Karpas-422 (cell line): ENCODE measurements around the gene GPR4. TPM values are rescaled to one million over a fixed set of nuclear protein-coding genes. Genes with fewer than 3 reads are reported as not detected.

Experiments used
- DNase-seq: peaks from one replicate; pipeline ENCODE4 v3.0.0-alpha.2; 2015
- H2AFZ ChIP-seq: fragments of 200-600 bp; sonication (generic); 2 replicates; pipeline ENCODE4 v1.6.1; 2014; ENCODE audit warnings: antibody characterized with exemption, low read length, mixed read lengths
- H3K27ac ChIP-seq: fragments of 200-600 bp; sonication (generic); 2 replicates; pipeline ENCODE4 v1.5.1; 2014; ENCODE audit warnings: mild to moderate bottlenecking, low read length, moderate library complexity
- H3K27me3 ChIP-seq: fragments of 200-600 bp; sonication (generic); 2 replicates; pipeline ENCODE4 v1.6.1; 2014; ENCODE audit warnings: low read length, mixed read lengths
- H3K36me3 ChIP-seq: fragments of 200-600 bp; sonication (generic); 2 replicates; pipeline ENCODE4 v1.6.1; 2014; ENCODE audit warnings: low read length, mixed read lengths; ENCODE audit not compliant: insufficient read depth
- H3K4me1 ChIP-seq: fragments of 200-600 bp; sonication (generic); 2 replicates; pipeline ENCODE4 v1.6.1; 2014; ENCODE audit warnings: mild to moderate bottlenecking, low read length, mixed read lengths
- H3K4me2 ChIP-seq: fragments of 200-600 bp; sonication (generic); 2 replicates; pipeline ENCODE4 v1.6.1; 2014; ENCODE audit warnings: low read length, low read depth, mild to moderate bottlenecking; ENCODE audit not compliant: poor library complexity, severe bottlenecking
- H3K4me3 ChIP-seq: fragments of 200-600 bp; sonication (generic); 2 replicates; pipeline ENCODE4 v1.5.1; 2014; ENCODE audit warnings: mild to moderate bottlenecking, antibody characterized with exemption, low read length, mixed read lengths
- H3K79me2 ChIP-seq: fragments of 200-600 bp; sonication (generic); 2 replicates; pipeline ENCODE4 v1.6.1; 2014; ENCODE audit warnings: mild to moderate bottlenecking, low read length, mixed read lengths
- H3K9ac ChIP-seq: fragments of 200-600 bp; sonication (generic); 2 replicates; pipeline ENCODE4 v1.6.0; 2014; ENCODE audit warnings: low read length
- H3K9me2 ChIP-seq: fragments of 200-600 bp; sonication (generic), shearing (Covaris generic); replicated peaks from 2 replicates; pipeline ENCODE4 v1.6.0; 2014; ENCODE audit warnings: mild to moderate bottlenecking, low read length, moderate library complexity; ENCODE audit not compliant: insufficient read depth
- H3K9me3 ChIP-seq: fragments of 300-700, 200-600 bp; sonication (generic); 2 replicates; pipeline ENCODE4 v1.6.1; 2014; ENCODE audit warnings: low read length, mixed read lengths
- H4K20me1 ChIP-seq: fragments of 200-600 bp; sonication (generic); 2 replicates; pipeline ENCODE4 v1.6.1; 2014; ENCODE audit warnings: mild to moderate bottlenecking, antibody characterized with exemption, low read length, low read depth; ENCODE audit not compliant: insufficient read depth
- total RNA-seq: library from RNA; depleted of rRNA; stranded (reverse); fragments of >200 nt; shearing (Covaris generic); gene quantifications from 2 replicates; pipeline ENCODE4 v1.2.3, GENCODE V29; 2014; ENCODE audit warnings: low replicate concordance

GPR4 gene
- total RNA-seq, 1 experiment from 2014 or later = 0.26 TPM

- Histone ChIP-seq H3K79me2 (peaks cover 17% of the 10 kb centered on the region), H3K27ac (peak overlapping the region; percentile 67), H3K4me3 (peak overlapping the region; percentile 72), H3K36me3 (no peaks in the 10 kb centered on the region), H3K4me1 (peaks cover 62% of the 10 kb centered on the region), H4K20me1 (no peaks in the 10 kb centered on the region), H3K9me2 (no peaks in the 10 kb centered on the region), H3K27me3 (no peaks in the 10 kb centered on the region), H3K4me2 (peak overlapping the region; percentile 76), H3K9ac (peak overlapping the region; percentile 81), H3K9me3 (no peaks in the 10 kb centered on the region), H2AFZ (peak overlapping the region; percentile 47)
- peak; percentile 98 for DNase-seq
These were observed 39.5 kb upstream of the GPR4 start for GRCh38 chr19:45641274-45642105.

- H3K27me3 ChIP-seq = no peaks in the 10 kb centered on the region
- H3K79me2 ChIP-seq = peaks cover 17% of the 10 kb centered on the region
- peak overlapping the region; percentile 72; the same call in 1 of the 2 replicates for H3K4me3 ChIP-seq
- H3K27ac ChIP-seq = no peak overlapping the region
- H3K9me2 ChIP-seq = no peaks in the 10 kb centered on the region
- peaks cover 56% of the 10 kb centered on the region for H3K4me1 ChIP-seq
- peak overlapping the region; percentile 76 for H3K4me2 ChIP-seq
- H4K20me1 ChIP-seq = no peaks in the 10 kb centered on the region
- no peak overlapping the region for H3K9ac ChIP-seq
- H3K36me3 ChIP-seq = no peaks in the 10 kb centered on the region
- no peak for DNase-seq
- peak overlapping the region; percentile 47; the same call in 1 of the 2 replicates for H2AFZ ChIP-seq
- no peaks in the 10 kb centered on the region for H3K9me3 ChIP-seq
These were observed 38.8 kb upstream of the GPR4 start for GRCh38 chr19:45640849-45641273.

GRCh38 chr19:45638930-45639729, 37.1 kb upstream of the GPR4 start, which contains the start of gene EML2:
EML2 (minus strand) TSS chr19:45639397; CDS start chr19:45639376, 21 bp downstream.
- DNase-seq = peak; percentile 87
- H3K9me3 ChIP-seq = no peaks in the 10 kb centered on the region
- peak within 1 kb of the TSS; percentile 84 for H3K4me3 ChIP-seq
- peak within 1 kb of the TSS; percentile 79 for H3K4me2 ChIP-seq
- H3K27me3 ChIP-seq = no peaks in the 10 kb centered on the region
- peaks cover 42% of the 10 kb centered on the region for H3K4me1 ChIP-seq
- peak within 1 kb of the TSS; percentile 86; the same call in 1 of the 2 replicates for H2AFZ ChIP-seq
- H3K9me2 ChIP-seq = no peaks in the 10 kb centered on the region
- H3K9ac ChIP-seq = peak within 1 kb of the TSS; percentile 82
- H3K79me2 ChIP-seq = peaks cover 17% of the 10 kb centered on the region
- H3K36me3 ChIP-seq = no peaks in the 10 kb centered on the region
- peak within 1 kb of the TSS; percentile 32; the same call in 1 of the 2 replicates for H3K27ac ChIP-seq
- no peaks in the 10 kb centered on the region for H4K20me1 ChIP-seq

- no peaks in the 10 kb centered on the region for H3K9me2 ChIP-seq
- H3K27me3 ChIP-seq = no peaks in the 10 kb centered on the region
- peaks cover 32% of the 10 kb centered on the region for H3K4me1 ChIP-seq
- no peak for DNase-seq
- no peaks in the 10 kb centered on the region for H3K36me3 ChIP-seq
- peak overlapping the region; percentile 82 for H3K9ac ChIP-seq
- no peak overlapping the region for H3K27ac ChIP-seq
- peak overlapping the region; percentile 84 for H3K4me3 ChIP-seq
- H4K20me1 ChIP-seq = no peaks in the 10 kb centered on the region
- H3K4me2 ChIP-seq = peak overlapping the region; percentile 79
- H3K79me2 ChIP-seq = peaks cover 17% of the 10 kb centered on the region
- H2AFZ ChIP-seq = no peak overlapping the region
- H3K9me3 ChIP-seq = no peaks in the 10 kb centered on the region
These were observed 36.1 kb upstream of the GPR4 start for GRCh38 chr19:45637890-45638667.

- Histone ChIP-seq H3K4me3 (no peak overlapping the region), H2AFZ (no peak overlapping the region), H3K79me2 (peaks cover 17% of the 10 kb centered on the region), H3K27me3 (no peaks in the 10 kb centered on the region), H3K4me2 (no peak overlapping the region), H3K27ac (no peak overlapping the region), H3K36me3 (no peaks in the 10 kb centered on the region), H3K4me1 (peaks cover 29% of the 10 kb centered on the region), H3K9me2 (no peaks in the 10 kb centered on the region), H3K9ac (no peak overlapping the region), H3K9me3 (no peaks in the 10 kb centered on the region), H4K20me1 (no peaks in the 10 kb centered on the region)
- DNase-seq = no peak
These were observed 34.9 kb upstream of the GPR4 start for GRCh38 chr19:45636902-45637301.

- H3K9me2 ChIP-seq = no peaks in the 10 kb centered on the region
- no peaks in the 10 kb centered on the region for H3K27me3 ChIP-seq
- H3K4me1 ChIP-seq = peaks cover 23% of the 10 kb centered on the region
- H4K20me1 ChIP-seq = no peaks in the 10 kb centered on the region
- no peak overlapping the region for H3K27ac ChIP-seq
- H2AFZ ChIP-seq = no peak overlapping the region
- DNase-seq = no peak
- H3K36me3 ChIP-seq = no peaks in the 10 kb centered on the region
- no peak overlapping the region for H3K9ac ChIP-seq
- no peaks in the 10 kb centered on the region for H3K9me3 ChIP-seq
- peaks cover 17% of the 10 kb centered on the region for H3K79me2 ChIP-seq
- no peak overlapping the region for H3K4me2 ChIP-seq
- H3K4me3 ChIP-seq = no peak overlapping the region
These were observed 34.3 kb upstream of the GPR4 start for GRCh38 chr19:45636275-45636674.

GRCh38 chr19:45632468-45633196, 30.6 kb upstream of the GPR4 start:
- H3K79me2 ChIP-seq = 0 out of 2 replicates have a peak, but pooled peaks cover 4% of the 10 kb centered on the region
- H3K27me3 ChIP-seq = no peaks in the 10 kb centered on the region
- H3K36me3 ChIP-seq = peaks cover 5% of the 10 kb centered on the region; the same call in 1 of the 2 replicates
- no peak overlapping the region for H2AFZ ChIP-seq
- H3K9me2 ChIP-seq = no peaks in the 10 kb centered on the region
- DNase-seq = peak; percentile 94
- H3K4me2 ChIP-seq = no peak overlapping the region
- peaks cover 6% of the 10 kb centered on the region; the same call in 1 of the 2 replicates for H3K4me1 ChIP-seq
- H3K9me3 ChIP-seq = no peaks in the 10 kb centered on the region
- no peak overlapping the region for H3K4me3 ChIP-seq
- H4K20me1 ChIP-seq = no peaks in the 10 kb centered on the region
- H3K9ac ChIP-seq = no peak overlapping the region
- H3K27ac ChIP-seq = no peak overlapping the region
